ENCODE measurements around the gene DNAI4.

GRCh38 chr1:66778266-66778665 is 146.4 kb downstream of the DNAI4 start:
- TF ChIP-seq SIN3A (conservative IDR thresholded peaks at IDR 0.05 in 1 of 2, IDR thresholded peaks at IDR 0.05 in 1 of 2; ENCODE audit: low read depth in 1 of 2, low read length in 2 of 2) (no peak), CTCF (IDR thresholded peaks at IDR 0.05; ENCODE audit: control extremely low read depth in 1 of 3, insufficient read depth in 1 of 3, low read depth in 1 of 3, low read length in 3 of 3) (no peak), EZH2 (IDR thresholded peaks at IDR 0.05; ENCODE audit: low read depth, low read length, severe bottlenecking) (no peak), RXRA (IDR thresholded peaks at IDR 0.05; ENCODE audit: insufficient read depth, low read depth, low read length) (no peak), CBX8 (IDR thresholded peaks at IDR 0.05; ENCODE audit: borderline replicate concordance, low read depth, low read length) (no peak), CREB1 (IDR thresholded peaks at IDR 0.05) (no peak)

All from H1 (cell line).